ENCODE results near the gene ANKRD40CL. TPM values are rescaled to one million over a fixed set of nuclear protein-coding genes. Genes with fewer than 3 reads are reported as not detected.

Gene ANKRD40CL
- total RNA-seq, 8 experiments from 2014 or later = 0.20 to 2.6 (median 0.63) TPM

DNA sequence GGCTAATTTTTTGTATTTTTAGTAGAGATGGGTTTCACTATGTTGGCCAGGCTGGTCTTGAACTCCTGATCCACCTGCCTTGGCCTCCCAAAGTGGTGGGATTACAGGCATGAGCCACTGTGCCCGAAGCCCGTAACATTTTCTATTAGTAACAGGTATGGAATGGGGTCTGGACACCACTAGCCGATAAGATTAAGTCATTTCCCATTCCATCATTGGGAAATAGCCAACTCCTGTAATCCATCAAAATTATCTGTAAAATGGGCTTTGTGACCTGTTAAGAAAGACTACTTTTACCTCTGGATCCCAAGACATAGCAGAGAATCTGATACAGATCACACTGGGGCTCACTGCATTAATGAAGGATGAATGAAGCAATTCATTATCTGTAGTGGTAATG lies 51.8 kb downstream of the ANKRD40CL start:
- 70 to 100% (median 93%) methylated on average over 2 to 3 of the region's 3 CpGs; no CpG with 5 or more reads in 3 of the 10 experiments for WGBS, 10 experiments
- ATAC-seq (replicated peaks in 6 of 8) = no peak
- peaks cover 3 to 4% of the 10 kb centered on the region in 2 donors for H3K4me1 ChIP-seq (replicated peaks in 1 of 2)
- in situ Hi-C loops (cut with MboI; ENCODE audit: low pct_unique_long_range_greater_than_20kb in 2 of 9, low sequenced_read_pairs in 9 of 9, unreplicated experiment in 9 of 9) = no loop called here
- H3K4me3 ChIP-seq = no peak overlapping the region
- no peak overlapping the region for H3K27ac ChIP-seq

DNA sequence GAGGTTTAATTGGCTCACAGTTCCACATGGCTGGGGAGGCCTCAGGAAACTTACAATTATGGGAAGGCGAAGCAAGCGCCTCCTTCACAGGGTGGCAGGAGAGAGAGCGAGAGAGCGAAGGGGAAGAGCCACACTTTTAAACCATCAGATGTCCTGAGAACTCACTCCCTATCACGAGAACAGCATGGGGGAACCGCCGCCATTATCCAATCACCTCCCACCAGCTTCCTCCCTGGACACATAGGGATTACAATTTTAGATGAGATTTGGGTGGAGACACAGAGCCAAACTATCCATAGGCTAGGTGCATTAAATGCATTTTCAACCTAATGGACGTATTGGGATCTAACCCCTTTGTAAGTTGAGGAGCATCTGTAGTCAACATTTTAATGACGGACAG lies 54.7 kb downstream of the ANKRD40CL start:
- Histone ChIP-seq H3K4me3 (no peak overlapping the region), H3K27ac (no peak overlapping the region), H3K4me1 (replicated peaks in 1 of 2) (peaks cover 12 to 13% of the 10 kb centered on the region in 2 donors)
- WGBS, 10 experiments = 69 to 96% (median 90%) methylated on average over 2 to 9 of the region's 9 CpGs; no CpG with 5 or more reads in 1 of the 10 experiments
- in situ Hi-C loops (cut with MboI; ENCODE audit: low pct_unique_long_range_greater_than_20kb in 2 of 9, low sequenced_read_pairs in 9 of 9, unreplicated experiment in 9 of 9) = no loop called here
- no peak for ATAC-seq (replicated peaks in 6 of 8)

Other genes with a start within 250 kb of the ANKRD40CL start
- gene EPN3, start 234.8 kb downstream of the ANKRD40CL start, total RNA-seq = under 1 TPM; 0.16 to 0.90 (median 0.54) TPM
- 10 to 100 TPM in 6 of 8 experiments, 1 to 10 TPM in 2; 5.4 to 64.4 (median 25.4) TPM for gene SPATA20, start 220.3 kb downstream of the ANKRD40CL start, total RNA-seq
- gene CACNA1G, start 206.8 kb downstream of the ANKRD40CL start, total RNA-seq = 1 to 10 TPM in 3 of 8 experiments, under 1 TPM in 5; 0.17 to 4.2 (median 0.62) TPM
- 10 to 100 TPM in 1 of 8 experiments, 1 to 10 TPM in 2, under 1 TPM in 4, not detected in 1; 0.27 to 21.6 (median 0.90) TPM for gene ABCC3, start 132.6 kb downstream of the ANKRD40CL start, total RNA-seq
- gene ANKRD40, start 59.6 kb downstream of the ANKRD40CL start, total RNA-seq = 10 to 100 TPM; 12.8 to 43.6 (median 24.7) TPM
- 100 to 1,000 TPM; 118 to 263 (median 161) TPM for gene LUC7L3, start 47.9 kb downstream of the ANKRD40CL start, total RNA-seq
- gene WFIKKN2, start 68.1 kb upstream of the ANKRD40CL start, total RNA-seq = under 1 TPM in 7 of 8 experiments, not detected in 1; 0.05 to 0.76 (median 0.23) TPM
- gene TOB1, start 98.8 kb upstream of the ANKRD40CL start, total RNA-seq = 10 to 100 TPM; 11.9 to 69.3 (median 26.0) TPM

Data from motor neuron (in vitro differentiated cells).